ENCODE data around the gene PELI2.

DNA sequence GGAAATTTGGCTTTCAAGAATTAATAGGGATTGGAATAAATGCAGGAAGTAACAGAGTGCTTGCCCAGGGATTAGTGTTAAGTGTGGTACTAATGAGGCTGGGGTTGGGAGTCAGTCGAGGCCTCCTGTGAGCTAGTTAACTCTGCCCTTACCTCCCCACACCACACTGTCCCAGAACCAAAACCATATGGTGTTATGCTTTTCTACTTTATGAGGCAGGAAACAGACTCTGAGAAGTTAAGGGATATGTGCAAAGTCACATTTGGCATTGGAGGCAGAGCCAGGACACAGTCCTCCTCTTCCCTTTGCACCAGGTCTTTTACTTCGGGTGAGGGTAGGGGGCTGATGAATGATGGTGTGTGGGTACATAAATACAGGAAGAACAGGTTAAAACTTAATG, 41.9 kb downstream of the PELI2 start:
- TF ChIP-seq, protein P1, sequence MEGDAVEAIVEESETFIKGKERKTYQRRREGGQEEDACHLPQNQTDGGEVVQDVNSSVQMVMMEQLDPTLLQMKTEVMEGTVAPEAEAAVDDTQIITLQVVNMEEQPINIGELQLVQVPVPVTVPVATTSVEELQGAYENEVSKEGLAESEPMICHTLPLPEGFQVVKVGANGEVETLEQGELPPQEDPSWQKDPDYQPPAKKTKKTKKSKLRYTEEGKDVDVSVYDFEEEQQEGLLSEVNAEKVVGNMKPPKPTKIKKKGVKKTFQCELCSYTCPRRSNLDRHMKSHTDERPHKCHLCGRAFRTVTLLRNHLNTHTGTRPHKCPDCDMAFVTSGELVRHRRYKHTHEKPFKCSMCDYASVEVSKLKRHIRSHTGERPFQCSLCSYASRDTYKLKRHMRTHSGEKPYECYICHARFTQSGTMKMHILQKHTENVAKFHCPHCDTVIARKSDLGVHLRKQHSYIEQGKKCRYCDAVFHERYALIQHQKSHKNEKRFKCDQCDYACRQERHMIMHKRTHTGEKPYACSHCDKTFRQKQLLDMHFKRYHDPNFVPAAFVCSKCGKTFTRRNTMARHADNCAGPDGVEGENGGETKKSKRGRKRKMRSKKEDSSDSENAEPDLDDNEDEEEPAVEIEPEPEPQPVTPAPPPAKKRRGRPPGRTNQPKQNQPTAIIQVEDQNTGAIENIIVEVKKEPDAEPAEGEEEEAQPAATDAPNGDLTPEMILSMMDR (IDR thresholded peaks at IDR 0.05 in 2 of 3, conservative IDR thresholded peaks at IDR 0.05 in 1 of 3; ENCODE audit: borderline replicate concordance in 1 of 3, insufficient read depth in 1 of 3, low read depth in 2 of 3, low read length in 2 of 3): no peak
- no peak for TF ChIP-seq POLR2AphosphoS5 (IDR thresholded peaks at IDR 0.05; ENCODE audit: low read depth, low read length)
- no peak for TF ChIP-seq ZNF274 (IDR thresholded peaks at IDR 0.05; ENCODE audit: low read depth, low read length)
- TF ChIP-seq EZH2 (IDR thresholded peaks at IDR 0.05): no peak
